ENCODE results near the gene STARD5. TPM values are rescaled to one million over a fixed set of nuclear protein-coding genes. Genes with fewer than 3 reads are reported as not detected.

The STARD5 gene
- total RNA-seq, 4 donors from 2014 or later: 37.8 to 39.6 (median 38.7) TPM

DNA sequence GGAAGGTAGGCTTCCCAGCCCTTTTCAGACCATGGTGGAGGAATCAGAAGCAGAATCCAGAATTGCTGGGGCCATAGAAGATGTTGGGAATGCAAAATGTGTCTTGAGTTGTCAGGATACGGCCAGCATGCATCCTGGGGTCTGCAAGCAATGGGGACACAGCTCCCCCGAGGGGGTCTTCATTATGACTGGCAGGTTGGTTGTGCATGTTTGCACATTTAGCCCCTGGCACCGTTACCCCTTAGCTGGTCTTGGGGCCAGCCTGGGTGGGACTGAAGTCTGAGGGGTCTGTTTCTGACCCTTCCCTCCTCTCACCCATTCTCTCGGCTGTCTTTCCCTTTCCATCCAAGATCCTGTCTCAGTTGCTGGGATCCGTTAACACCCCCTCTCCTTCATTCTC, 50.7 kb downstream of the STARD5 start:
- DNase-seq: no peak
- TF ChIP-seq, protein P1, sequence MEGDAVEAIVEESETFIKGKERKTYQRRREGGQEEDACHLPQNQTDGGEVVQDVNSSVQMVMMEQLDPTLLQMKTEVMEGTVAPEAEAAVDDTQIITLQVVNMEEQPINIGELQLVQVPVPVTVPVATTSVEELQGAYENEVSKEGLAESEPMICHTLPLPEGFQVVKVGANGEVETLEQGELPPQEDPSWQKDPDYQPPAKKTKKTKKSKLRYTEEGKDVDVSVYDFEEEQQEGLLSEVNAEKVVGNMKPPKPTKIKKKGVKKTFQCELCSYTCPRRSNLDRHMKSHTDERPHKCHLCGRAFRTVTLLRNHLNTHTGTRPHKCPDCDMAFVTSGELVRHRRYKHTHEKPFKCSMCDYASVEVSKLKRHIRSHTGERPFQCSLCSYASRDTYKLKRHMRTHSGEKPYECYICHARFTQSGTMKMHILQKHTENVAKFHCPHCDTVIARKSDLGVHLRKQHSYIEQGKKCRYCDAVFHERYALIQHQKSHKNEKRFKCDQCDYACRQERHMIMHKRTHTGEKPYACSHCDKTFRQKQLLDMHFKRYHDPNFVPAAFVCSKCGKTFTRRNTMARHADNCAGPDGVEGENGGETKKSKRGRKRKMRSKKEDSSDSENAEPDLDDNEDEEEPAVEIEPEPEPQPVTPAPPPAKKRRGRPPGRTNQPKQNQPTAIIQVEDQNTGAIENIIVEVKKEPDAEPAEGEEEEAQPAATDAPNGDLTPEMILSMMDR (IDR thresholded peaks at IDR 0.05): no peak
- no peak for TF ChIP-seq POLR2A (IDR thresholded peaks at IDR 0.05)

DNA sequence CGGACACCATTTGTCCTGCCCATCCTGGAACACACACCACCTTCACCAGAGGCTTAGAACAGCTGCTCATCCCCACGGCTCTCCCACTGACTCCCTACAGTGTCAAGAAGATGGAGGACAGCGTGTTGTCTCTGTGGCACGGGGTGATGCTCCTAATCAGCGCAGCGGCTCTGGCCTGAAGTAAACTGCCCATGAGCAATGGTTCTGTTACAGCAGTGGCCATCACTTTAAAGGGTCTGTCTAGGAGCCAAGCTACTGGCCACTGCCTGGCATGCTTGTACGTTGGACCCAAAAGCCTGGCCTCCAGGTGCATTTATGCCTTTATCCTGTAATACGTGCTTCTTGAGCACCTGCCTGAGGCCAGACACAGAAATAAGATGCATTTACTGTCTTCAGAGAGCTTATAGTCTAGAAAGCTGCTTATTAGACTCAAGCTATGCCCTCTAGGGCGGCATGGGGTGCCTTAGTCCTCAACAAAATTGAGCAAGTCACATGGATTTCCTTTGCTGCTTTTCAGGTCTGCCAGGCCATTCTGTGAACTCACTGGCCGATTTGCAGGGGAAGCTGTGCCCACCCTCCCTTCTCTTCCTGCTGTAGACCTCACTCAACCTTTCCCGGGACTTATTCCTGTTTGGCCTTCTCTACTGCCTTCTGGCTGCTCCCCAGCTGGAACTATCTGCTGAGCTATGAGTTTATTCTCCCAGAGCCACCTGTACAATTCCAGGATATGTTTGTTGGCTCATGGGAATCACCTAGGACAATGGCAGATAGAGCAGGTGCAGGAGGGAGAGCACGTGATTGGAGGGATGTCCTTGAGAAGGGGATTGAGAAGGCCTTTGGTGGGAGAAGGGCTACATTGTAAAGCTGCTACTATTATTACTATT, 51.9 kb downstream of the STARD5 start:
- Histone ChIP-seq H3K27ac (no peak overlapping the region), H3K36me3 (no peaks in the 10 kb centered on the region), H3K4me3 (no peak overlapping the region), H3K9me3 (no peaks in the 10 kb centered on the region), H3K27me3 (no peaks in the 10 kb centered on the region), H3K4me1 (no peaks in the 10 kb centered on the region)
- no peak for TF ChIP-seq POLR2A (IDR thresholded peaks at IDR 0.05)
- TF ChIP-seq, protein P1 (IDR thresholded peaks at IDR 0.05): no peak
- no peak for DNase-seq

More for the DNA sequence above, 50.7 kb downstream of the STARD5 start:
- H3K36me3 ChIP-seq: no peaks in the 10 kb centered on the region
- no peaks in the 10 kb centered on the region for H3K4me1 ChIP-seq
- H3K9me3 ChIP-seq: no peaks in the 10 kb centered on the region
- no peaks in the 10 kb centered on the region for H3K27me3 ChIP-seq
- no peak overlapping the region for H3K27ac ChIP-seq
- no peak overlapping the region for H3K4me3 ChIP-seq

DNA sequence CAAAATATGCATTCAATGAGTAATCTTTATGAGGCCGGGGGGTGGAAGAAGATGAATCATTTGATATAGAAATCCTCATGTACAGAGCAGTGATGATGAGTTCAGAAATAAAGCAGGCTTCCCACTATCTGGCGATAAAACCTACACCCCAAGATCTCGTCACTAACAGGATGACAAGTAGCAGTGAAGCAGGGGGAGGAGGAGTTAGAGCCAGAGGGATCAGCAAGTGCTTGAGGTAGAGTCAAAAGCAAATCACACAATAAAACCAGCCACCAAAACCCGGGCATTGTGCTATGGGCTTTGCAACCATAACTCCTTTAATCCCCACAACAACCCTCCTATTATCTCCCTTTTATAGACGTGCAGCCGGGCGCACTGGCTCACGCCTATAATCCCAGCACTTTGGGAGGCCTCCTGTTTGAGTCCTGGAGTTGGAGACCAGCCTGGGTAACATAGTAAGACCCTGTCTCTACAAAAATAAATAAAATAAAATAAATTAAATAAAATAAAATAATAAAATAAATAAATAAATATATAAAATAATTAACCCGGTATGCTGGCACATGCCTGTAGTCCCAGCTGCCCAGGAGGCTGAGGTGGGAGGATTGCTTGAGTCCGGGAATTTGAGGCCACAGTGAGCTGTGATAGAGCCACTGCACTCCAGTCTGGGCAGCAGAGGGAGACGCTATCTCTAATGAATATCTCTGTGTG, 53.0 kb downstream of the STARD5 start:
- Histone ChIP-seq H3K4me3 (no peak overlapping the region), H3K4me1 (peaks cover 0 to 6% (median 4%) of the 10 kb centered on the region in 4 donors), H3K9me3 (no peaks in the 10 kb centered on the region), H3K27me3 (no peaks in the 10 kb centered on the region), H3K36me3 (no peaks in the 10 kb centered on the region), H3K27ac (no peak overlapping the region)
- DNase-seq: no peak
- TF ChIP-seq POLR2A (IDR thresholded peaks at IDR 0.05): no peak
- TF ChIP-seq, protein P1 (IDR thresholded peaks at IDR 0.05): no peak

DNA sequence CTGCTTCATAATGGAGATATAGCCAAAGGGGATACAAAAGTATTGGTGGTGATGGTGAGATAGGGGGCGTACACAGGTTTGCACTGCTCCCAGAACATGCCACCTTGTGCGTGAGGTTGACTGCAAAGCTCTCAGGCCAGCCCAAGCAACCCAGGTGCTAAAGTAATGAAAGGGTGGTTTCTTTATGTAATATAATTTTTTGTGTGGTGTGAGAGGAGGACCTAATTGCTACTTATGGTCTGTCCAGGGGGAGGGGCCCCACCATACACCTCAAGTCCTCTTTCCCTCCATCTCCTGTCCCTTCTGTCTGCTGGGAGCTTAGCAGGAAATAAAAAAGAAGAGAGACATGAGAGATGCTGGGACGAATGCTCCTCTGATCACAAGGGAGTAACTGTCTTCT, 53.8 kb downstream of the STARD5 start:
- Histone ChIP-seq H3K4me1 (peaks cover 0 to 13% (median 7%) of the 10 kb centered on the region in 4 donors), H3K4me3 (no peak overlapping the region), H3K36me3 (no peaks in the 10 kb centered on the region), H3K27ac (no peak overlapping the region), H3K27me3 (no peaks in the 10 kb centered on the region), H3K9me3 (no peaks in the 10 kb centered on the region)
- no peak for DNase-seq
- TF ChIP-seq POLR2A (IDR thresholded peaks at IDR 0.05): no peak
- TF ChIP-seq, protein P1 (IDR thresholded peaks at IDR 0.05): no peak

DNA sequence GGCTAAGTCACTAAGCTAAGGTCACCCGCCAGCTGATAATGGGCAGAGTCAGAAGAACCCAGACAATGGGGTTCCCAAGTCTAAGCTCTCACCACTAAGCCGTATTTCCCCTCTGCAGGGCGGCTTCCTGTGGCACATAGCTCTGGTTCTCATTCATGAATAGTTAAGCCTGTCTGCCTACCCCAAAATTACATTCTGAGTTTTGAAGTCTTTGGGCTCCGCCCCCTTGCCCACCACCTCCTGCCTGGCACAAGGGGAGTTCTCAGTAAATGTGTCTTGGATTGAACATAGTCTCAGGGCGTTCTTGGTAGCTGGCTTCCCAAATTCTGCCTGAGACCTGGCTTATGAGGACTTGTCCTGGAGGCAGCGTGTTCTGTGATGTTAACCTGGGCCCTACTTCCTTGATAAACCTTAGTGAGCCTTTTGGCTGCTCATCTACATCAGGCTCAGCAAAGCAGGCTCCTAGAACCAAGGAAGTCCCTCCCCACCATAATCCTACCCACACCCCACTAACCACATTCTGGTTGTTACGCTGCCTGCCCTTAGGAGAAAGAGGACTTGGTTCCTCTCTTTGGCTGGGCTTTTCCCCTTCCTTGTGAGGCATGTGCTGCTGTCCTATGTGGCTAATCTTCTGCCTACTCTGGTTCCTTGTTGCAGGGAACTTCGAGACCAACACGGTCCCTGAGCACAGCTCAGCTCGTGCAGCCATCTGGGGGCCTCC, 54.9 kb downstream of the STARD5 start:
- DNase-seq: no peak
- no peaks in the 10 kb centered on the region for H3K9me3 ChIP-seq
- no peak overlapping the region for H3K27ac ChIP-seq
- no peaks in the 10 kb centered on the region for H3K27me3 ChIP-seq
- TF ChIP-seq, protein P1 (IDR thresholded peaks at IDR 0.05): no peak
- no peak for TF ChIP-seq POLR2A (IDR thresholded peaks at IDR 0.05)
- H3K36me3 ChIP-seq: no peaks in the 10 kb centered on the region
- H3K4me1 ChIP-seq: peaks cover 0 to 16% (median 7%) of the 10 kb centered on the region in 4 donors
- no peak overlapping the region for H3K4me3 ChIP-seq

Data from Peyer's patch (tissue), 4 donors.